Subcutaneous adipose tissue (tissue), 4 donors: ENCODE data around the gene DCDC1. TPM values are rescaled to one million over a fixed set of nuclear protein-coding genes. Genes with fewer than 3 reads are reported as not detected.

Experiments
- CTCF ChIP-seq: fragments of 450-650 bp; IDR thresholded peaks from one replicate; pipeline ENCODE4 v1.5.1; 2016; ENCODE audit warnings: low read depth, mild to moderate bottlenecking, control low read depth, antibody characterized with exemption, moderate library complexity
- total RNA-seq, 4 donors: library from RNA; depleted of rRNA; stranded (reverse); fragments of >200 nt; gene quantifications; one replicate each; pipeline ENCODE4 v1.1.0, GENCODE V29; 2016

The DCDC1 gene
- total RNA-seq, 4 donors from 2014 or later, result 0.17 to 0.22 TPM; not detected in 2

GRCh38 chr11:30926130-30926529 lies 443.4 kb downstream of the DCDC1 start:
- no peak for TF ChIP-seq CTCF

- TF ChIP-seq CTCF, result no peak
These were observed 447.7 kb downstream of the DCDC1 start for GRCh38 chr11:30921811-30922210.

- TF ChIP-seq CTCF, result no peak
These were observed 450.0 kb downstream of the DCDC1 start for GRCh38 chr11:30919389-30920152.

- TF ChIP-seq CTCF, result no peak
These were observed 451.6 kb downstream of the DCDC1 start for GRCh38 chr11:30917859-30918478.

GRCh38 chr11:30917266-30917665 lies 452.3 kb downstream of the DCDC1 start:
- no peak for TF ChIP-seq CTCF

GRCh38 chr11:30916764-30917163 lies 452.8 kb downstream of the DCDC1 start:
- TF ChIP-seq CTCF, result no peak

- TF ChIP-seq CTCF, result no peak
These were observed 455.3 kb downstream of the DCDC1 start for GRCh38 chr11:30914143-30914762.
